Measurements from ENCODE around the gene PDE11A. TPM values are rescaled to one million over a fixed set of nuclear protein-coding genes. Genes with fewer than 3 reads are reported as not detected.

Gene PDE11A
- total and polyA plus RNA-seq, 2 of the 8 experiments (the other 6 are each of a cell fraction or from before 2014, with no cell fraction given) = 0.19 to 0.23 TPM

- no peak overlapping the region for H3K14ac ChIP-seq (ENCODE audit: insufficient read length)
- no peaks in the 10 kb centered on the region for H3K79me2 ChIP-seq (ENCODE audit: control insufficient read depth in 1 of 2, insufficient read depth in 2 of 2, low read length in 2 of 2)
- H3K23ac ChIP-seq (ENCODE audit: insufficient read length) = no peak overlapping the region
- no peak overlapping the region for H3K18ac ChIP-seq (ENCODE audit: extremely low read depth, low read length)
- ChIA-PET POLR2A (ENCODE audit: partially characterized antibody) (no interaction called here), CTCF (ENCODE audit: partially characterized antibody) (interaction anchor here (0.6 to 3.6 kb wide), 5 partner anchors 13 to 31 kb away, joined by 3 to 10 read pairs (median 5); no protein-coding TSS in a partner anchor)
- H3K9ac ChIP-seq (replicated peaks in 1 of 4; ENCODE audit: extremely low read depth in 1 of 4, low read depth in 3 of 4, low read length in 3 of 4) = no peak overlapping the region
- H3K4me1 ChIP-seq (replicated peaks in 1 of 4; ENCODE audit: control insufficient read depth in 3 of 4, insufficient read depth in 4 of 4, low read length in 3 of 4) = peaks cover 0 to 7% (median 1%) of the 10 kb centered on the region in 4 experiments; a peak in 2 of 7 replicates
- no peaks in the 10 kb centered on the region for H3K27me3 ChIP-seq (replicated peaks in 1 of 4; ENCODE audit: control insufficient read depth in 3 of 4, extremely low read depth in 1 of 4, insufficient read depth in 3 of 4, low read length in 3 of 4)
- H3K4ac ChIP-seq (replicated peaks; ENCODE audit: insufficient read length, low read depth, low read length) = no peak overlapping the region
- no peak overlapping the region for H2BK5ac ChIP-seq (ENCODE audit: low read depth, low read length)
- no peak overlapping the region for H2AK5ac ChIP-seq (ENCODE audit: low read depth, low read length)
- H3K9me3 ChIP-seq (ENCODE audit: insufficient read depth in 2 of 2, low read depth in 1 of 2, low read length in 1 of 2) = no peaks in the 10 kb centered on the region
- H4K20me1 ChIP-seq (replicated peaks in 1 of 2; ENCODE audit: control insufficient read depth in 1 of 2, insufficient read depth in 2 of 2, low read length in 2 of 2) = no peaks in the 10 kb centered on the region
- H3K4me2 ChIP-seq (ENCODE audit: insufficient read depth in 1 of 2, low read depth in 2 of 2, low read length in 2 of 2) = no peak overlapping the region
- no peak overlapping the region for H4K8ac ChIP-seq (ENCODE audit: extremely low read depth, insufficient read depth, low read length)
- no peak overlapping the region for H2BK20ac ChIP-seq (ENCODE audit: low read length)
- H3K56ac ChIP-seq (replicated peaks; ENCODE audit: insufficient read length, low read depth, low read length) = no peak overlapping the region
- no peak overlapping the region for H2AFZ ChIP-seq (ENCODE audit: low read length)
- no peaks in the 10 kb centered on the region for H3K23me2 ChIP-seq (ENCODE audit: low read depth, low read length)
- no peak for FAIRE-seq
- no peak overlapping the region for H4K5ac ChIP-seq (ENCODE audit: insufficient read length, low read depth, low read length)
- no peak overlapping the region for H2BK120ac ChIP-seq (replicated peaks; ENCODE audit: low read depth, low read length)
- H3K36me3 ChIP-seq (ENCODE audit: control insufficient read depth in 2 of 4, insufficient read depth in 4 of 4, low read length in 3 of 4) = no peaks in the 10 kb centered on the region
- no peak overlapping the region for H2BK15ac ChIP-seq (ENCODE audit: low read length)
- DNase-seq (ENCODE audit: low read depth in 1 of 2, low spot score in 2 of 2) = no peak
- no peak overlapping the region for H3K27ac ChIP-seq (ENCODE audit: low read depth, low read length)
- H4K91ac ChIP-seq (replicated peaks; ENCODE audit: insufficient read length, low read length) = no peak overlapping the region
- H2BK12ac ChIP-seq (ENCODE audit: low read depth, low read length) = no peak overlapping the region
- H3K4me3 ChIP-seq (ENCODE audit: extremely low read depth in 1 of 4, insufficient read depth in 2 of 4, low read depth in 3 of 4, low read length in 4 of 4) = no peak overlapping the region
- no peaks in the 10 kb centered on the region for H3K79me1 ChIP-seq (ENCODE audit: low read depth, low read length)
- TF ChIP-seq BACH1 (IDR thresholded peaks at IDR 0.05; ENCODE audit: low read length) = no peak
- TF ChIP-seq RBBP5 (IDR thresholded peaks at IDR 0.05; ENCODE audit: borderline replicate concordance, low read depth, low read length) = no peak
- no peak for TF ChIP-seq FOSL1 (IDR thresholded peaks at IDR 0.05; ENCODE audit: insufficient read depth, low read depth, low read length)
- TF ChIP-seq EZH2 (IDR thresholded peaks at IDR 0.05; ENCODE audit: low read depth, low read length, severe bottlenecking) = no peak
- no peak for TF ChIP-seq MAFK (IDR thresholded peaks at IDR 0.05; ENCODE audit: low read depth, low read length)
- TF ChIP-seq CTCF (IDR thresholded peaks at IDR 0.05; ENCODE audit: control extremely low read depth in 1 of 3, insufficient read depth in 1 of 3, low read depth in 1 of 3, low read length in 3 of 3) = no peak
Observed at GRCh38 chr2:177694348-177694747, 378.2 kb downstream of the PDE11A start.

Measured in H1 (cell line).